OCI-LY7 (cell line): ENCODE data around the gene UMAD1.

Experiments used
- CTCF ChIP-seq: fragments of 200-600 bp; sonication (generic); conservative IDR thresholded peaks from 2 replicates; pipeline ENCODE4 v1.5.1; 2014; ENCODE audit warnings: mild to moderate bottlenecking, antibody characterized with exemption, low read length, moderate library complexity, mixed read lengths
- EZH2phosphoT487 ChIP-seq: fragments of 200-600 bp; sonication (generic); IDR thresholded peaks from 2 replicates; pipeline ENCODE4 v1.6.1; 2018; ENCODE audit warnings: low read depth, borderline replicate concordance, mild to moderate bottlenecking, mixed run types, antibody characterized with exemption, low read length, moderate library complexity, mixed read lengths

GRCh38 chr7:7808156-7808555 lies 167.6 kb downstream of the UMAD1 start:
- TF ChIP-seq CTCF, result no peak
- no peak for TF ChIP-seq EZH2phosphoT487
